Measurements from ENCODE around the gene RBM3.

Gene RBM3

GRCh38 chrX:48580662-48581061 lies 6.4 kb downstream of the RBM3 start:
- no peak for DNase-seq
- Histone ChIP-seq H3K27me3 (ENCODE audit: insufficient read depth, low read depth, severe bottlenecking) (peaks cover 9% of the 10 kb centered on the region), H3K4me3 (ENCODE audit: low read depth, low read length) (no peak overlapping the region), H3K36me3 (peaks cover 36% of the 10 kb centered on the region), H3K9me3 (ENCODE audit: severe bottlenecking) (no peaks in the 10 kb centered on the region), H3K27ac (no peak overlapping the region)
- TF ChIP-seq, protein P1, sequence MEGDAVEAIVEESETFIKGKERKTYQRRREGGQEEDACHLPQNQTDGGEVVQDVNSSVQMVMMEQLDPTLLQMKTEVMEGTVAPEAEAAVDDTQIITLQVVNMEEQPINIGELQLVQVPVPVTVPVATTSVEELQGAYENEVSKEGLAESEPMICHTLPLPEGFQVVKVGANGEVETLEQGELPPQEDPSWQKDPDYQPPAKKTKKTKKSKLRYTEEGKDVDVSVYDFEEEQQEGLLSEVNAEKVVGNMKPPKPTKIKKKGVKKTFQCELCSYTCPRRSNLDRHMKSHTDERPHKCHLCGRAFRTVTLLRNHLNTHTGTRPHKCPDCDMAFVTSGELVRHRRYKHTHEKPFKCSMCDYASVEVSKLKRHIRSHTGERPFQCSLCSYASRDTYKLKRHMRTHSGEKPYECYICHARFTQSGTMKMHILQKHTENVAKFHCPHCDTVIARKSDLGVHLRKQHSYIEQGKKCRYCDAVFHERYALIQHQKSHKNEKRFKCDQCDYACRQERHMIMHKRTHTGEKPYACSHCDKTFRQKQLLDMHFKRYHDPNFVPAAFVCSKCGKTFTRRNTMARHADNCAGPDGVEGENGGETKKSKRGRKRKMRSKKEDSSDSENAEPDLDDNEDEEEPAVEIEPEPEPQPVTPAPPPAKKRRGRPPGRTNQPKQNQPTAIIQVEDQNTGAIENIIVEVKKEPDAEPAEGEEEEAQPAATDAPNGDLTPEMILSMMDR (IDR thresholded peaks at IDR 0.05; ENCODE audit: low read depth, low read length) = no peak

DNA sequence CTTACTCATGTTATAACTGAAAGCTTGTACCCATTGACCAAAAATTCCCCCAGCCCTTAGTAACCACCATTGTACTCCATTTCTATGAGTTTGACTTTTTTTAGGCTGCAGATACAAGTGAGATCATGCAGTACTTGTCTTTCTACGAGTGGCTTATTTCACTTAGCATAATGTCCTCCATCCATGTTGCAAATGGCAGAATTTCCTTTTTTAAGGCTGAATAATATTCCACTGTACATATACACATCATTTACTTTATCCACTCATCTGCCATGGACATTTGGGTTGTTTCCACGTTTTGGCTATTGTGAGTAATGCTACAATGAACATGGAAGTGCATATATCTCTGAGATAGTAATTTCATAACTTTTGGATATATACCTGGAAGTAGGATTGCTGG lies 10.4 kb downstream of the RBM3 start:
- Histone ChIP-seq H3K36me3 (no peaks in the 10 kb centered on the region), H3K9me3 (ENCODE audit: severe bottlenecking) (no peaks in the 10 kb centered on the region), H3K27ac (no peak overlapping the region), H3K4me3 (ENCODE audit: low read depth, low read length) (no peak overlapping the region), H3K27me3 (ENCODE audit: insufficient read depth, low read depth, severe bottlenecking) (peaks cover 8% of the 10 kb centered on the region)
- no peak for DNase-seq
- TF ChIP-seq, protein P1 (IDR thresholded peaks at IDR 0.05; ENCODE audit: low read depth, low read length) = no peak

- Histone ChIP-seq H3K36me3 (no peaks in the 10 kb centered on the region), H3K27ac (no peak overlapping the region), H3K27me3 (ENCODE audit: insufficient read depth, low read depth, severe bottlenecking) (peaks cover 8% of the 10 kb centered on the region), H3K4me3 (ENCODE audit: low read depth, low read length) (no peak overlapping the region), H3K9me3 (ENCODE audit: severe bottlenecking) (no peaks in the 10 kb centered on the region)
- TF ChIP-seq, protein P1 (IDR thresholded peaks at IDR 0.05; ENCODE audit: low read depth, low read length) = no peak
- DNase-seq = no peak
These were observed 15.3 kb downstream of the RBM3 start for GRCh38 chrX:48589482-48590162.

DNA sequence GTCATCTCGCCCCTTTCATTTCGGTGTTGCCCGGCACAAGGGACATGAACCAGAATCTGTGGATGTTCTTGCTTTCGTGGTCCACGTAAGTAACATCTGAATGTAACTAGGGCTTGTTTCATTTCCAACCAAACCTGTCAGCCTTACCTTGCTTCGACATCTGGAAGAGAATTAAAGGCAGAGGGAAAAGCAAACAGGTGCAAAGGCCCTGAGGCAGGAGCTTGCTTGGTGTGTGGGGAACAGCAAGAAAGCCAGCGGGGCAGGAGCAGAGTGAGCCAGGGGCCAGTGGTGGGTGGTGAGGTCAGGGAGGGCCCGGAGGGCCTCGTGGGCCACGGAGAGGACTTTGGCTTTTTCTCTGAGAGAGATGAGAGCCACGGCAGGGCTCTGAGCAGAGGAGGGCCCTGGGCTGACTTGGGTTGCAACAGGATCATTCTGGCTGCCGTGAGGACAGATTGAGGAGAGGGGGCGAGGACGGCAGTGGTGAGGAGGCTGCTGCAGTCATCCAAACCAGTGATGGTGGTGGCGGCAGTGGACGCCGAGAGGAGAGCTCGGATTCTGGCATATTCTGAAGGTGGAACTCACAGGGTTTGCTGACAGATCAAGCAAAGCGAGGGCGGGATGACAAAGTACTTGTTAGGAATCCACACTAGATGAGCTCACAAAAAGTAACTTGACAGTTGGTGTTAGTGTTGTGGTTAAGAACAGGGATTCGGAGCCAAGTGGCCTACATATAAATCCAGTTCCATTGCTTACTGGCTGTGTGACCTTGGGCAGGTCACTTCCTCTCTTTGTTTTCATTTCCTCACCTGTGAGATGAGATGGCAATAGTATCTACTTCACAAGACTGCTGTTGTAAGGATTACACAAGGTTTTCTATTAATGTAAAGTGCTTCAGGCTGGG lies 16.2 kb downstream of the RBM3 start:
- TF ChIP-seq, protein P1 (IDR thresholded peaks at IDR 0.05; ENCODE audit: low read depth, low read length) = no peak
- Histone ChIP-seq H3K36me3 (no peaks in the 10 kb centered on the region), H3K9me3 (ENCODE audit: severe bottlenecking) (no peaks in the 10 kb centered on the region), H3K27ac (no peak overlapping the region), H3K4me3 (ENCODE audit: low read depth, low read length) (no peak overlapping the region), H3K27me3 (ENCODE audit: insufficient read depth, low read depth, severe bottlenecking) (peaks cover 8% of the 10 kb centered on the region)
- no peak for DNase-seq

DNA sequence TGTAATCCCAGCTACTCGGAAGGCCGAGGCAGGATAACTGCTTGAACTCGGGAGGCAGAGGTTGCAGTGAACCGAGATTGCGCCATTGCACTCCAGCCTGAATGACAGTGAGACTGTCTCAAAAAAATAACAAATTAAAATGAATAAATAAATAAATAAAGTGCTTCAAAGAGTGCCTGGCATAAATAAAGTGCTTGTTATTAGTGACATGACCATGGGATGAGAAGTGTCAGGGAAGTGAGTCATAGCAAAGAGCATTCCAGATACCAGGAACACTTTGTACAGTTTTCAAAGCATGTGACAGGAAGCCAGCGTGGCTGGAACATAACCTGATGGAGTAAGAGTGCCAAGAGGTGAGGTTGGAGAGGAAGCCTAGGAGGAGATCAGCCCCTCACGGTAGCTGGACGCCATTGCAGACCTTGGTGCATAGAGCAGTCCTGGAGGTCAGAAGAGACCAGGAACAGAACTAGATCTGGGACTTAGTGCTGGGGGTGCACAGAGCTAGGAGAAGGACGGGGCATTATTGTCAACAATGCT lies 17.0 kb downstream of the RBM3 start:
- H3K27ac ChIP-seq = no peak overlapping the region
- no peaks in the 10 kb centered on the region for H3K36me3 ChIP-seq
- peaks cover 8% of the 10 kb centered on the region for H3K27me3 ChIP-seq (ENCODE audit: insufficient read depth, low read depth, severe bottlenecking)
- H3K9me3 ChIP-seq (ENCODE audit: severe bottlenecking) = no peaks in the 10 kb centered on the region
- TF ChIP-seq, protein P1 (IDR thresholded peaks at IDR 0.05; ENCODE audit: low read depth, low read length) = no peak
- no peak for DNase-seq
- no peak overlapping the region for H3K4me3 ChIP-seq (ENCODE audit: low read depth, low read length)

All from WERI-Rb-1 (cell line).